Measurements from ENCODE around the gene DUSP28. TPM values are rescaled to one million over a fixed set of nuclear protein-coding genes. Genes with fewer than 3 reads are reported as not detected.
A peak's percentile ranks its signal among the peaks of the same experiment; 100 is the strongest.

The DUSP28 gene
- total and polyA plus RNA-seq, 2 of the 13 experiments (the other 11 are each of a cell fraction or from before 2014, with no cell fraction given) = 5.2 to 8.6 TPM

DNA sequence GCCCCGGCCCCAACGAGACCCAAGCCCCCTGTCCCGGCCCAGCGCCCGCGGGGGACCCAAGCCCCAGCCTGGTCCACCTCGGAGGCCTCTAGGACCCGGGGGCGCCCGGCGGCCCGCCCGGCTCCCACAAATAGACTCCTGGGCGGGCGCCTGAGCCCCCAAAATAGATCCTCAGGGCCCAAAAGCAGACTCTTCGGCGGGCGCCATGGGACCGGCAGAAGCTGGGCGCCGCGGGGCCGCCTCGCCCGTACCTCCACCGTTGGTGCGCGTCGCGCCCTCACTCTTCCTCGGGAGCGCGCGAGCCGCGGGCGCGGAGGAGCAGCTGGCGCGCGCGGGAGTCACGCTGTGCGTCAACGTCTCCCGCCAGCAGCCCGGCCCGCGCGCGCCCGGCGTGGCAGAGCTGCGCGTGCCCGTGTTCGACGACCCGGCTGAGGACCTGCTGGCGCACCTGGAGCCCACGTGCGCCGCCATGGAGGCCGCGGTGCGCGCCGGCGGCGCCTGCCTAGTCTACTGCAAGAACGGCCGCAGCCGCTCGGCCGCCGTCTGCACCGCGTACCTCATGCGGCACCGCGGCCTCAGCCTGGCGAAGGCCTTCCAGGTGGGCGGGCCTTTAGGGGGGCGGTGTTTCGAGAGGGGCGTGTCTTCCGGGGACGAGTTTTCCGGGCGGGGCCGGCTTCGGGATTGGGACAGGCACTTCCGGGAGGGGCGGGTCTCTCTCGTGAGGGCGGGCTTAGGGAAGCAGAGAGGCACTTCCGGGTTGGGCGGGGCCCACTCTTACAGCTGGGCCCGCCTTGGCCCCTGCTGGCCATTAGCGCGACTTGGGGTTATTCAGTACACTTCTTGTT is 545 bp downstream of the DUSP28 start (continued):
- TF ChIP-seq ZIK1 (CRISPR knock-in tag; IDR thresholded peaks at IDR 0.05; ENCODE audit: borderline replicate concordance, low read depth) (peak; percentile 98), HDAC6 (IDR thresholded peaks at IDR 0.05; ENCODE audit: low read depth, low read length) (no peak; the same call in 1 of the 2 replicates), ONECUT2 (CRISPR knock-in tag; IDR thresholded peaks at IDR 0.05) (no peak), ZNF17 (CRISPR knock-in tag; IDR thresholded peaks at IDR 0.05) (no peak; the same call in 1 of the 2 replicates), ZNF562 (CRISPR knock-in tag; IDR thresholded peaks at IDR 0.05; ENCODE audit: borderline replicate concordance) (no peak), NKX3-1 (CRISPR knock-in tag; IDR thresholded peaks at IDR 0.05) (no peak; the same call in 1 of the 2 replicates), SOX5 (CRISPR knock-in tag; IDR thresholded peaks at IDR 0.05; ENCODE audit: borderline replicate concordance) (peak; percentile 21; the same call in 1 of the 2 replicates), ZBTB42 (CRISPR knock-in tag; IDR thresholded peaks at IDR 0.05) (peak; percentile 68; the same call in 1 of the 2 replicates), ZNF678 (CRISPR knock-in tag; IDR thresholded peaks at IDR 0.05) (peak; percentile 6; the same call in 1 of the 2 replicates), RBM39 (IDR thresholded peaks at IDR 0.05; ENCODE audit: low read depth, low read length, poor library complexity, severe bottlenecking) (peak; percentile 11), HHEX (CRISPR knock-in tag; IDR thresholded peaks at IDR 0.05) (no peak), ZBTB1 (CRISPR knock-in tag; IDR thresholded peaks at IDR 0.05; ENCODE audit: borderline replicate concordance) (no peak), ZNF737 (CRISPR knock-in tag; IDR thresholded peaks at IDR 0.05; ENCODE audit: borderline replicate concordance) (no peak), FOXA1 (IDR thresholded peaks at IDR 0.05) (no peak), FOXA1 (CRISPR knock-in tag; IDR thresholded peaks at IDR 0.05) (no peak), HNRNPL (IDR thresholded peaks at IDR 0.05; ENCODE audit: low read depth, low read length) (0 out of 2 replicates have a peak, but pooled peaks have one; percentile 4), ELF3 (CRISPR knock-in tag; IDR thresholded peaks at IDR 0.05) (peak; percentile 89), PRMT3 (CRISPR knock-in tag; IDR thresholded peaks at IDR 0.05; ENCODE audit: borderline replicate concordance, low read depth) (peak; percentile 96), CENPBD1 (CRISPR knock-in tag; IDR thresholded peaks at IDR 0.05; ENCODE audit: borderline replicate concordance, low read depth) (no peak; the same call in 1 of the 2 replicates), DPF2 (CRISPR knock-in tag; IDR thresholded peaks at IDR 0.05; ENCODE audit: borderline replicate concordance, low read depth) (no peak), SP2 (CRISPR knock-in tag; IDR thresholded peaks at IDR 0.05) (peak; percentile 81), SIN3A (IDR thresholded peaks at IDR 0.05; ENCODE audit: borderline replicate concordance, low read depth, low read length) (peak; percentile 97), ZNF7 (CRISPR knock-in tag; IDR thresholded peaks at IDR 0.05) (no peak), RBAK (CRISPR knock-in tag; IDR thresholded peaks at IDR 0.05) (no peak)
- TF ChIP-seq, protein P1, sequence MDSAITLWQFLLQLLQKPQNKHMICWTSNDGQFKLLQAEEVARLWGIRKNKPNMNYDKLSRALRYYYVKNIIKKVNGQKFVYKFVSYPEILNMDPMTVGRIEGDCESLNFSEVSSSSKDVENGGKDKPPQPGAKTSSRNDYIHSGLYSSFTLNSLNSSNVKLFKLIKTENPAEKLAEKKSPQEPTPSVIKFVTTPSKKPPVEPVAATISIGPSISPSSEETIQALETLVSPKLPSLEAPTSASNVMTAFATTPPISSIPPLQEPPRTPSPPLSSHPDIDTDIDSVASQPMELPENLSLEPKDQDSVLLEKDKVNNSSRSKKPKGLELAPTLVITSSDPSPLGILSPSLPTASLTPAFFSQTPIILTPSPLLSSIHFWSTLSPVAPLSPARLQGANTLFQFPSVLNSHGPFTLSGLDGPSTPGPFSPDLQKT (CRISPR knock-in tag; IDR thresholded peaks at IDR 0.05; ENCODE audit: borderline replicate concordance) = 0 out of 2 replicates have a peak, but pooled peaks have one; percentile 35
